Thyroid gland (tissue), 4 donors: Measurements from ENCODE around the gene CAAP1. TPM values are rescaled to one million over a fixed set of nuclear protein-coding genes. Genes with fewer than 3 reads are reported as not detected.
"Not testable (repeated sequence)": the region's sequence is repeated elsewhere in the genome, so short reads cannot be mapped to it uniquely, and the experiment has no call there.

ENCODE experiments used
- DNase-seq, 2 donors: peaks; one replicate each; pipeline ENCODE4 v3.0.0-alpha.2; 2019
- H3K27ac ChIP-seq, 3 donors: fragments of 200-600 bp; sonication (generic); 1 replicate in 2 of 3; 2 replicates in 1 of 3; pipeline ENCODE4 v1.5.1; 2016 to 2019; ENCODE audit warnings: mild to moderate bottlenecking in 1 of 3, moderate library complexity in 1 of 3
- H3K27me3 ChIP-seq: fragments of 200-600 bp; sonication (generic); one replicate; pipeline ENCODE4 v1.5.1; 2019
- H3K36me3 ChIP-seq, 2 donors: fragments of 200-600 bp; sonication (generic); one replicate each; pipeline ENCODE4 v1.5.1; 2016 to 2019
- H3K4me1 ChIP-seq, 2 donors: fragments of 200-600 bp; sonication (generic); one replicate each; pipeline ENCODE4 v1.5.1; 2017 to 2019
- H3K4me3 ChIP-seq, 3 donors: fragments of 200-600 bp; sonication (generic); replicated peaks in 1 of 3; 1 replicate in 2 of 3; 2 replicates in 1 of 3; pipeline ENCODE4 v1.5.1; 2016; ENCODE audit warnings: mild to moderate bottlenecking in 1 of 3
- H3K9me3 ChIP-seq: fragments of 200-600 bp; sonication (generic); one replicate; pipeline ENCODE4 v1.5.1; 2017
- POLR2A ChIP-seq, 2 donors: fragments of 450-650 bp; IDR thresholded peaks; one replicate each; pipeline ENCODE4 v1.6.1; 2017; ENCODE audit warnings: antibody characterized with exemption in 2 of 2, mild to moderate bottlenecking in 2 of 2, moderate library complexity in 1 of 2
- WGBS, 2 donors: methylation state at CpG; one replicate each; pipeline ENCODE4 v1.1.5; 2017; 5-methylcytosine and 5-hydroxymethylcytosine counted together
- intact Hi-C: fragments of 100-400 bp; cut with DNase I; formaldehyde crosslinking; loops from one replicate; pipeline ENCODE4 v1.15.1; 2023
- total RNA-seq, 4 donors: library from RNA; depleted of rRNA; stranded (reverse); fragments of >200 nt; gene quantifications; one replicate each; pipeline ENCODE4 v1.2.3, GENCODE V29; 2016
- TF ChIP-seq, protein P1 (sequence below), 6 experiments: fragments of 200-600 bp in 3 of 6; fragments of 450-650 bp in 3 of 6; sonication (generic) in 3 of 6; IDR thresholded peaks; one replicate each; pipeline ENCODE4 v1.5.1; 2016 to 2019; ENCODE audit warnings: antibody characterized with exemption in 6 of 6, mild to moderate bottlenecking in 2 of 6, inconsistent platforms in 1 of 6, moderate library complexity in 1 of 6

CAAP1 gene
- total RNA-seq, 4 donors from 2014 or later = 54.9 to 110 (median 56.5) TPM

GRCh38 chr9:26882154-26882553, 10.4 kb downstream of the CAAP1 start:
- H3K4me1 ChIP-seq = no peaks in the 10 kb centered on the region
- H3K36me3 ChIP-seq = peaks cover 10 to 12% of the 10 kb centered on the region in 2 donors
- no peak overlapping the region for H3K4me3 ChIP-seq
- DNase-seq = no peak
- no peaks in the 10 kb centered on the region for H3K27me3 ChIP-seq
- no peaks in the 10 kb centered on the region for H3K9me3 ChIP-seq
- no peak overlapping the region for H3K27ac ChIP-seq
- WGBS, 2 donors = 95 to 98% methylated on average over 3 of the region's 3 CpGs
- TF ChIP-seq, protein P1, sequence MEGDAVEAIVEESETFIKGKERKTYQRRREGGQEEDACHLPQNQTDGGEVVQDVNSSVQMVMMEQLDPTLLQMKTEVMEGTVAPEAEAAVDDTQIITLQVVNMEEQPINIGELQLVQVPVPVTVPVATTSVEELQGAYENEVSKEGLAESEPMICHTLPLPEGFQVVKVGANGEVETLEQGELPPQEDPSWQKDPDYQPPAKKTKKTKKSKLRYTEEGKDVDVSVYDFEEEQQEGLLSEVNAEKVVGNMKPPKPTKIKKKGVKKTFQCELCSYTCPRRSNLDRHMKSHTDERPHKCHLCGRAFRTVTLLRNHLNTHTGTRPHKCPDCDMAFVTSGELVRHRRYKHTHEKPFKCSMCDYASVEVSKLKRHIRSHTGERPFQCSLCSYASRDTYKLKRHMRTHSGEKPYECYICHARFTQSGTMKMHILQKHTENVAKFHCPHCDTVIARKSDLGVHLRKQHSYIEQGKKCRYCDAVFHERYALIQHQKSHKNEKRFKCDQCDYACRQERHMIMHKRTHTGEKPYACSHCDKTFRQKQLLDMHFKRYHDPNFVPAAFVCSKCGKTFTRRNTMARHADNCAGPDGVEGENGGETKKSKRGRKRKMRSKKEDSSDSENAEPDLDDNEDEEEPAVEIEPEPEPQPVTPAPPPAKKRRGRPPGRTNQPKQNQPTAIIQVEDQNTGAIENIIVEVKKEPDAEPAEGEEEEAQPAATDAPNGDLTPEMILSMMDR (IDR thresholded peaks at IDR 0.05) = no peak
- TF ChIP-seq POLR2A (IDR thresholded peaks at IDR 0.05) = no peak
- intact Hi-C loops = no loop called here

DNA sequence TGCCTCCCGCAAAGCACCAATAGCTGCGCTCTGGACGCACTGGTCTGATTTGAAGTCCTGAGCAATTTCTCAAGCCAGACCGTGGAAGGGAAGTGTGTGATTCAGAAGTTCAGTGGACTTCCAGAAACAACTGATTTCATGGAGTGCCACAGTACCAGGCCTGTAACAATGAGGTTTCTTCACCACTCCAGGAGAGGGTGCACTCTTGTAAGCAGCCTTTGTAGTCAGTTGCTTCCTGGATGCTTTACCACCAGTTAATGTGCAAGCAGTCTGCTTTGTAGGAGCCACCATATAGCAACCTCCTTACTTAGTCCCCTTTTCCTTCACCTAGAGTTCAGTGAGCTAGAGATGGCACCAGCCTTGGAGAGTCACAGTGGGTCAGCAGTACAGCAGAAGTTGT, 12.3 kb downstream of the CAAP1 start:
- Histone ChIP-seq H3K4me1 (no peaks in the 10 kb centered on the region), H3K36me3 (peaks cover 10 to 17% of the 10 kb centered on the region in 2 donors), H3K27ac (no peak overlapping the region), H3K9me3 (no peaks in the 10 kb centered on the region), H3K4me3 (no peak overlapping the region), H3K27me3 (no peaks in the 10 kb centered on the region)
- no peak for DNase-seq
- intact Hi-C loops = no loop called here
- TF ChIP-seq, protein P1 (IDR thresholded peaks at IDR 0.05) = no peak
- no peak for TF ChIP-seq POLR2A (IDR thresholded peaks at IDR 0.05)
- 97 to 98% methylated on average over 4 of the region's 4 CpGs for WGBS, 2 donors

GRCh38 chr9:26875155-26875554, 17.4 kb downstream of the CAAP1 start:
- WGBS, 2 donors = 95 to 97% methylated on average over 3 of the region's 3 CpGs
- H3K27ac ChIP-seq, H3K36me3 ChIP-seq, intact Hi-C loops, H3K4me3 ChIP-seq, H3K4me1 ChIP-seq, DNase-seq, H3K27me3 ChIP-seq, H3K9me3 ChIP-seq: not testable (repeated sequence)

DNA sequence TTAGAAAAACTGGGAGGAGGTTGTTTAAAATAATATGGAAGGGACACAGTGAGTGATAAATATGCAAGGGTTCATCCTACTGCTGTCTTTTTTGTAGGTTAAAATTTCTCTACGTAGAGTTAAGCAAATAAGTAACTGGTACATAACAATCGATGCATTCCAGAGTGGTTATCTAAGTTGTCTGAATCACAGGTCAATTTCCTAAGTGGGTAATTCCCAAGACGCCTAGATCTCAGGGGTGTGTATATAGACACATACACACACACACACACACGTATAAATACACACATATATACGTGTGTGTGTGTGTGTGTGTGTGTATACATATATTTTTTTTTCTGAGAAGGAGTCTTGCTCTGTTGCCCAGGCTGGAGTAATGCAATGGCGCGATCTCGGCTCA, 22.3 kb downstream of the CAAP1 start:
- no peak for TF ChIP-seq POLR2A (IDR thresholded peaks at IDR 0.05)
- TF ChIP-seq, protein P1 (IDR thresholded peaks at IDR 0.05) = no peak
- no peaks in the 10 kb centered on the region for H3K36me3 ChIP-seq
- H3K27me3 ChIP-seq = no peaks in the 10 kb centered on the region
- DNase-seq = no peak
- no peaks in the 10 kb centered on the region for H3K4me1 ChIP-seq
- 93 to 96% methylated on average over 8 of the region's 8 CpGs for WGBS, 2 donors
- no peaks in the 10 kb centered on the region for H3K9me3 ChIP-seq
- intact Hi-C loops = no loop called here
- H3K4me3 ChIP-seq = no peak overlapping the region
- H3K27ac ChIP-seq = no peak overlapping the region

GRCh38 chr9:26863074-26863473, 29.5 kb downstream of the CAAP1 start:
- no peak for TF ChIP-seq POLR2A (IDR thresholded peaks at IDR 0.05)
- TF ChIP-seq, protein P1 (IDR thresholded peaks at IDR 0.05) = peak in 3 of 6 experiments; percentile 45 to 51 (median 50)
- Histone ChIP-seq H3K36me3 (peaks cover 0 to 19% of the 10 kb centered on the region in 2 donors), H3K9me3 (no peaks in the 10 kb centered on the region), H3K4me3 (no peak overlapping the region), H3K4me1 (no peaks in the 10 kb centered on the region), H3K27ac (no peak overlapping the region), H3K27me3 (no peaks in the 10 kb centered on the region)
- intact Hi-C loops = no loop called here
- DNase-seq = no peak
- 43 to 47% methylated on average over 1 of the region's 1 CpG for WGBS, 2 donors
